OCI-M1 (cell line): Measurements from ENCODE around the gene SPIRE1.
"Not testable (repeated sequence)": the region's sequence is repeated elsewhere in the genome, so short reads cannot be mapped to it uniquely, and the experiment has no call there.

Source experiments
- DNase-seq: peaks from one replicate; lab custom pipeline; 2025; lab: John Stamatoyannopoulos, UW

The SPIRE1 gene

GRCh38 chr18:12552879-12553242, 105.0 kb downstream of the SPIRE1 start:
- no peak for DNase-seq

- not testable (repeated sequence) for DNase-seq
Measured at GRCh38 chr18:12551943-12552878, 105.7 kb downstream of the SPIRE1 start.

- not testable (repeated sequence) for DNase-seq
Measured at GRCh38 chr18:12551466-12551865, 106.4 kb downstream of the SPIRE1 start.

GRCh38 chr18:12543697-12544096, 114.2 kb downstream of the SPIRE1 start:
- DNase-seq, result no peak

GRCh38 chr18:12540751-12541150, 117.2 kb downstream of the SPIRE1 start:
- no peak for DNase-seq

GRCh38 chr18:12539158-12539557, 118.7 kb downstream of the SPIRE1 start:
- peak; percentile 18 for DNase-seq

GRCh38 chr18:12534820-12535219, 123.1 kb downstream of the SPIRE1 start:
- DNase-seq, result no peak

- DNase-seq, result no peak
Measured at GRCh38 chr18:12532661-12533060, 125.2 kb downstream of the SPIRE1 start.

GRCh38 chr18:12531749-12532148, 126.2 kb downstream of the SPIRE1 start:
- no peak for DNase-seq

- no peak for DNase-seq
Measured at GRCh38 chr18:12520442-12520992, 137.4 kb downstream of the SPIRE1 start.

GRCh38 chr18:12518832-12519531, 138.9 kb downstream of the SPIRE1 start:
- DNase-seq, result no peak

- DNase-seq, result no peak
Measured at GRCh38 chr18:12518326-12518725, 139.6 kb downstream of the SPIRE1 start.

- DNase-seq, result no peak
Measured at GRCh38 chr18:12517142-12517825, 140.6 kb downstream of the SPIRE1 start.

GRCh38 chr18:12516049-12516630, 141.8 kb downstream of the SPIRE1 start:
- peak; percentile 55 for DNase-seq

GRCh38 chr18:12515550-12515949, 142.4 kb downstream of the SPIRE1 start:
- DNase-seq, result no peak

- peak; percentile 31 for DNase-seq
Measured at GRCh38 chr18:12507007-12507406, 150.9 kb downstream of the SPIRE1 start.

GRCh38 chr18:12500986-12501385, 156.9 kb downstream of the SPIRE1 start:
- DNase-seq, result no peak

GRCh38 chr18:12497839-12498238, 160.1 kb downstream of the SPIRE1 start:
- DNase-seq, result no peak

- no peak for DNase-seq
Measured at GRCh38 chr18:12497296-12497695, 160.6 kb downstream of the SPIRE1 start.

- peak; percentile 17 for DNase-seq
Measured at GRCh38 chr18:12492907-12493306, 165.0 kb downstream of the SPIRE1 start.

GRCh38 chr18:12491611-12492435, 166.1 kb downstream of the SPIRE1 start:
- DNase-seq, result peak; percentile 90
